Stimulated activated CD4-positive, alpha-beta T cell treated with anti-CD3 and anti-CD28 coated beads, Interleukin-4, amount 100 ng/mL, for 48 hours (primary cell): Measurements from ENCODE around the gene TBC1D1.
A peak's percentile ranks its signal among the peaks of the same experiment; 100 is the strongest.

Experiments
- DNase-seq, 2 donors: peaks; one replicate each; pipeline ENCODE4 v3.0.0-alpha.2; 2020; ENCODE audit warnings: low read depth in 2 of 2

The TBC1D1 gene, protein sequence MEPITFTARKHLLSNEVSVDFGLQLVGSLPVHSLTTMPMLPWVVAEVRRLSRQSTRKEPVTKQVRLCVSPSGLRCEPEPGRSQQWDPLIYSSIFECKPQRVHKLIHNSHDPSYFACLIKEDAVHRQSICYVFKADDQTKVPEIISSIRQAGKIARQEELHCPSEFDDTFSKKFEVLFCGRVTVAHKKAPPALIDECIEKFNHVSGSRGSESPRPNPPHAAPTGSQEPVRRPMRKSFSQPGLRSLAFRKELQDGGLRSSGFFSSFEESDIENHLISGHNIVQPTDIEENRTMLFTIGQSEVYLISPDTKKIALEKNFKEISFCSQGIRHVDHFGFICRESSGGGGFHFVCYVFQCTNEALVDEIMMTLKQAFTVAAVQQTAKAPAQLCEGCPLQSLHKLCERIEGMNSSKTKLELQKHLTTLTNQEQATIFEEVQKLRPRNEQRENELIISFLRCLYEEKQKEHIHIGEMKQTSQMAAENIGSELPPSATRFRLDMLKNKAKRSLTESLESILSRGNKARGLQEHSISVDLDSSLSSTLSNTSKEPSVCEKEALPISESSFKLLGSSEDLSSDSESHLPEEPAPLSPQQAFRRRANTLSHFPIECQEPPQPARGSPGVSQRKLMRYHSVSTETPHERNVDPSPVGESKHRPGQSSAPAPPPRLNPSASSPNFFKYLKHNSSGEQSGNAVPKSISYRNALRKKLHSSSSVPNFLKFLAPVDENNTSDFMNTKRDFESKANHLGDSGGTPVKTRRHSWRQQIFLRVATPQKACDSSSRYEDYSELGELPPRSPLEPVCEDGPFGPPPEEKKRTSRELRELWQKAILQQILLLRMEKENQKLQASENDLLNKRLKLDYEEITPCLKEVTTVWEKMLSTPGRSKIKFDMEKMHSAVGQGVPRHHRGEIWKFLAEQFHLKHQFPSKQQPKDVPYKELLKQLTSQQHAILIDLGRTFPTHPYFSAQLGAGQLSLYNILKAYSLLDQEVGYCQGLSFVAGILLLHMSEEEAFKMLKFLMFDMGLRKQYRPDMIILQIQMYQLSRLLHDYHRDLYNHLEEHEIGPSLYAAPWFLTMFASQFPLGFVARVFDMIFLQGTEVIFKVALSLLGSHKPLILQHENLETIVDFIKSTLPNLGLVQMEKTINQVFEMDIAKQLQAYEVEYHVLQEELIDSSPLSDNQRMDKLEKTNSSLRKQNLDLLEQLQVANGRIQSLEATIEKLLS (N-terminal part only)

DNA sequence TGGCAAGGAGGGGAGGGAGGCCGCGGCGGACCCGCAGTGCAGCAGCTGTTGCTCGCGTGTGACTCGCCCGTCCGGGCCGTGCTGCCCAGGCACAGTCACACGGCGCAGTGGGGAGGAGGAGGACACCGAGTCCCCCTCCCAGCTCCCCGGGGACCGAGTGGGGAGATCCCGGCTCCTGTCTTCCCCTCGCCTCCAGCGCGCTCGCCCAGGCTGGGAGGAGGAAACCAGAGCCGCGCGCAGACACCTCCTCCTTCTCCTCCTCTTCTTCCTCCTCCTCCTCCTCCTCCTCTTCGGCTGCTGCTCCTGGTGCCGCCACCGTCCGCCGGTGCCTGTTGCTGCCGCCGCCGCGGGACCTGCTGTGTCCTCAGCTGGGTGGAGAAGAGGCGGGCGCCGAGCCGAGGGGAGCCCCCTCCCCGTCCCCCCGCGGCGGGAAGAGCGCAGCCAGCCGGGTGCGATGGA, at the start of gene TBC1D1:
TSS of gene TBC1D1 (plus strand) at position 284 of the 459 bp plus-strand sequence. CDS start 11,012 bp downstream, outside the sequence.
- DNase-seq: peak; percentile 28 to 44

DNA sequence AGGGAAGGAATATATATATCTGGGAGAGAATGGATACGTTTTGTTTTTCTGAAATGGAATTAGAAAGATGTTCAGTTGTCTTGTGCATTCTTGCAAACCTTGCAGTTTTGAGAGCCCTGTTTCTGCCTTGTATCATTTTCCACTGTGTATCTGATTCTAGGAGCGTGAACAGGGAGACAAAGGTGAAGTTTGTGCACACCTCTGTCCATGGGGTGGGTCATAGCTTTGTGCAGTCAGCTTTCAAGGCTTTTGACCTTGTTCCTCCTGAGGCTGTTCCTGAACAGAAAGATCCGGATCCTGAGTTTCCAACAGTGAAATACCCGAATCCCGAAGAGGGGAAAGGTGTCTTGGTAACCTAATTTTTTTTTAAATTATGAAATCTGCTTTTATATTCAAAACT, 46.7 kb upstream of the TBC1D1 start:
- no peak for DNase-seq

DNA sequence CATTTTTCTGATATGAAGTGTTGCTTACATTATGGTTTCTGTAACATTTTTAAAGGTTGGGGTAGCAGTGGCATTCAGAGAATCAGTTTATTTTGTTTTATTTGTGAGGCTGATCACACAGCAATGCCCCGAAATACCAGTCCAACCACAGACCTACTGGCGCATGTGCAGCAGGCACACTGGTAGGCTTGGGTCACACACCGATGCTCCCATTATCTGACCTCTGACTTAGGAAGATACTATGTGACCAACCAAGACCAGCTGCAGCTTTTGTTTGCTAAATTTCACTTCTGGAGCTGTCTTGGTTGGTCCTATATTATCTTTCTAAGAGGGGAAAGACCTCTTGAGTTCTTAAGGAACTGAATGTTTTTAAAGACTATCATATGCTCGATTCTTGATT, 45.7 kb upstream of the TBC1D1 start:
- DNase-seq: no peak

DNA sequence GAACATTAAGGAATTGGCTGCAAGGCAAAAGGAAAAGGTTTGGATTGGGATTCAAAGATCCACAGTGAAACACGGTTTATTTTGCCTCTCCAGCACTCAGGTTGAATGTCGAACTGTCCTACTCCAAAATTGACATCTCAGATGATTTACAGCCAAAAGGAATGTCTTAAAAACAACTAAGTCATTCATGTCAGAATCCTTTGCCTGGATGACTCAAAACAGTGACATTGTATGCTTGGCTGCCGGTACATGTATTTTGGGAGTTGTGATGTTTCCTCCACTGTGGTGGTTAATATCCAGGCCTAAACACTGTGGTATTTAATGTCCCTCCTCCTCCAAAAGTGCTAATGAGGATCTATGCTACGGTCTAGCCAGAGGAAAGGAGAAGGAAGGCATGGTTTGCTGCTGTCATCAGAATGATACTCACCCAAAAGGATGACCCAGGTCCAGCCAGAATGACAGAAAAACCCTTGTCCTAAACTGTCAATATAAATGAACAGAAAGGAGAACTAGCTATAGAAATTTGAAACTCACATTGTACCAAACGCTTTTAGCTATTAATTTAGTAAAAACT, 43.5 kb upstream of the TBC1D1 start:
- DNase-seq: no peak

DNA sequence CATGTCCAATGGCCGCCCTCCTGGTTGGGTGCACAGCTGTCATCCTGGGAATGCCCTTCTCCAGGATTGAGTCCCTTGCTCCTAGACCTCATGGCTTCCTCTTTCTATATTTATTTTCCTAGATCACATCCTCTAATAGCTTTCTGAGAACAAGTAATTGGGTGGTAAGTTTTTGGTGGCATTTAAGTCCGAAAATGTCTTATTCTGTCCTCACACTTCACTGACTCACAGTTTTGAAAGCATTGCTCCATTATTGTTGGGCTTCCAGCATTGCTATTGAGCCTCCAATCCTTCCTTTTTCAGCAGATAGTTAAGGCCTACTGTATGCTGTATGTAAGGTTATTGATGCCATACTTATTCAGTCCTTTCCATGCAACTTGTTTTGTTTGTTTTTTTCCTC, 38.5 kb upstream of the TBC1D1 start:
- no peak for DNase-seq

DNA sequence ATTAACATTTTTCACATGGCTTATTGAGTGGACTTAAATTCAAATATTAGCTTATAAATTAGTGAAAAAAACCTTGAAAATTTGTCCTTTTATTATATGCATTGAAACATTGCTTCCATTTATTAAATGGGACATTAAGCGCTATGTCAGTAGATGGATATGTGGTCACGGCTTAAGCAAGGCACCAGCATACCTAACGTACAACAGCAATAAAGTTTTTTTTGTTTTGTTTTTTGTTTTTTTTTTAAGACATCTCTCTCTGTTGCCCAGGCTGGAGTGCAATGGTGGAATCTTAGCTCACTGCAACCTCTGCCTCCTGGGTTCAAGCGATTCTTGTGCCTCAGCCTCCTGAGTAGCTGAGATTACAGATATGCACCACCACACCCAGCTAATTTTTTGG, 32.8 kb upstream of the TBC1D1 start:
- DNase-seq: no peak

DNA sequence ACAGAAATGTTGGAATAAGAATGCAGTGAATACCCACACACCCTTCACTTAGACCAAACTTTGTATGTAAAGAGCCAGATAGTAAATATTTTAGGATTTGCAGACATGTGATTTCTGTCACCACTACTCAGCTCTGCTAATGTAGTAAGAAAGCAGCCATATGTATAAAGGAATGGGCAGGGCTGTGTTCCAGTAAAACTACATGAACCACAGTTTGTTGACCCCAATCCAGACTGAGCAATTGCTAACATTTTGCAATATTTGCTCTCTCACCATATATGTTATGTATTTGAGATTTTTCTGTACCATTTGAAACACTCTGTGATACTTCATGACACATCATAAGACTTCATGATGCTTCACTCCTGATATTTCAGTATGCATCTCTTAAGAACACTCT, 32.0 kb upstream of the TBC1D1 start:
- DNase-seq: no peak

DNA sequence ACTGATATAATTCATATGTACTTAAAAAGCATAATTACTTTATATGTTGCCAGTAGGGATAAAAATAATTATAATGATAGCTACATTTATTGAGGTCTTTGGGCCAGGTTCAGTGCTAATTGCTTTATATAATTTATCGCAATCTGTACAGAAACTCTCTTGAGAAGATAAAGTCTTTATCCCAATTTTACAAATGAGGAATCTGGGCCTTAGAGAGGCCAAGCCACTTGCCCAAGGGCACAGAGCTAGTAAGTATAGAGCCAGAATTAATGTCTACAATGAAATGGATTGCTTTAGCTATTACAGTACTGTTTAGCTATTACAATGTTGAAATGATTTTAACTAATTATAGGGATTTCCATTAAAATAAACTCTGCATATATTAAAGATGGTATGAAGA, 30.6 kb upstream of the TBC1D1 start:
- DNase-seq: no peak

DNA sequence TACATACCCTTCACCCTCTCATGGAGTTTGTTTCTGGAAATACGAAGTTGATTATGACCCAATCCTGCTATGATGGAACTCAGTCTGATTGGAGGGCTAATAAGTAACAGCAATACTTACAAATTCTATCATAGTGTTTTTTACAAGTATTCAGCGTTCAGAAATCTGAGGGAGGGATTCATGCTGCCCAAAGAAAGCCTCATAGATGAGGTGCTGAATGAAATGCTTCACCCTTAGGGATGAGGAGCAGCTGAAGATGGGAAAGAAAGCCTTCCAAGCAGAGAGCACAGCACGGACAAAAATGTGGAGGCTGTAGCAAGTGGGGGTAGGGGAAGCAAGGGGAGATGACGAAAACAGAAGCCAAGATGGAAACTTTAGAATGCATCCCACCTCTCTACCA, 27.9 kb upstream of the TBC1D1 start:
- DNase-seq: no peak

DNA sequence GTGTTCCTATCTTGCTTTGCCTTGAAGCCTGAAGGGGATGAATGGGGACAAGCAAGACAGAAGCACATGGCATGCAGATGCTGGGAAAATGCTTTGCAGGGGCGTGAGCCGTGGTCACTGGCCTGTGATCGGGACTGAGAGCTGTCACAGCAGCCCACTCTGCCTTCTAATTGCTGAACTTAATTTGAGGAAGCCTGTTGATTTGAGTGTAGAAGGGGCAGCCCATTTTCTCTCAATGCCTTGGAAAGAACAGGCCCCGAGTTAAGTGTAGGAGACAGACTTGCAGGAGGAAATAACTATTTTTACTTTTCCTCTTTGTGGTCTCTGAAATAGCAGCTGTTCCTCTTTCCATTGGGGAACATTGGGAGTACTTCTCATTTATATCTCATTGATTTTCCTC, 26.1 kb upstream of the TBC1D1 start:
- DNase-seq: no peak

DNA sequence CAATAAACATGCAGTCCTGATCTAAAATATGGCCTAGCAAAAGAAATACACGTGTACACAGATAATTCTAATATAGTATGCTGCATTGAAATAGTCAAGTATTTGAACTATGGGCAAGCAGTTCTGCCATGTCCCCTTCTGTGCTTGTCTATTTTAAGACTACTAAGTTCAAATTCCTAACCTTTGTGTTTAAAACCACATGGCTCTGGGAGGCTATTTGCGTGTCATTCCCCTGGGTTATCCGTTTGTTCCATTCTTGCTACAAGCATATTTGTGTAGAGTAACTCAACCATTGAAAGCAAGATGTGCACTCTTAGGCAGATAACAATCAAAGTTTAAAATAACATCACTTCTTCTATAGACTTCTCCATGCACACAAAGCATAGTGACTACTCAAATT, 25.4 kb upstream of the TBC1D1 start:
- no peak for DNase-seq

DNA sequence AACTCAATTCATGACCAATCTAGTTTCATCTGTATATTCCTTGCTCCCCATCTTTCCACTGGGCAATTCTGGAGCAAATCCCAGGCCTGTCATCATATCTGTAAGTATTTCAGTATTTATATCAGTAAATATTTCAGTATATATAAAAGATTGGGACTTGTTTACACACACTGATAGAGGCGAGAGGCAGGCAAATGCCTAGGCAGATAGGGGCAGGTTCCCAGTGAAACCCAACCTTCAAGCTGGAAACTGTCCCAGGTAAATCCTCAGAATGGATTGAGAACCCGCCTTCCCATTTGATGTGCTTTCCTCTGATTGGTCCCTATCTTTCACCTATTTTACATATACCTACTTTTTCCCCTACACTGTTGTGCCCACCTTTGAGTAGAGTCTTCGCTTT, 23.8 kb upstream of the TBC1D1 start:
- no peak for DNase-seq

DNA sequence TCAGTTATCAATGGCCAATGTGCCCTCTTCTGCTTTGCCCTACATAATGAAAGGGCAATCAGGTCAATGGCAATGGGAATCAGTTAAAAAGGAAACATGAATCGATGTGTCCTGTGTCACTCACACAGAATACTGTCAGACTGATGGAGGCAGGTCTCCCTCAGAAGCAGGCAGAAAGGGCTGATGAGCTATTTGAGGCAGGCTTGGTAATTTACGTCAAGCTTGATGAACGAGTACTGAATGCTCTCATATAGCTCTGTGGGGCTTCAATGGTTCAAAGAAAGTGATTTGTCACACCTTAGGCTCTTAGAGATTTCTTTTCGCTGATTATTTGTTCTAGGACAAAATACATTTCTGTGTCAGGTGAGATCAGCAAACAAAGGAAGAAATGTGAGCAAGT, 22.6 kb upstream of the TBC1D1 start:
- DNase-seq: no peak

DNA sequence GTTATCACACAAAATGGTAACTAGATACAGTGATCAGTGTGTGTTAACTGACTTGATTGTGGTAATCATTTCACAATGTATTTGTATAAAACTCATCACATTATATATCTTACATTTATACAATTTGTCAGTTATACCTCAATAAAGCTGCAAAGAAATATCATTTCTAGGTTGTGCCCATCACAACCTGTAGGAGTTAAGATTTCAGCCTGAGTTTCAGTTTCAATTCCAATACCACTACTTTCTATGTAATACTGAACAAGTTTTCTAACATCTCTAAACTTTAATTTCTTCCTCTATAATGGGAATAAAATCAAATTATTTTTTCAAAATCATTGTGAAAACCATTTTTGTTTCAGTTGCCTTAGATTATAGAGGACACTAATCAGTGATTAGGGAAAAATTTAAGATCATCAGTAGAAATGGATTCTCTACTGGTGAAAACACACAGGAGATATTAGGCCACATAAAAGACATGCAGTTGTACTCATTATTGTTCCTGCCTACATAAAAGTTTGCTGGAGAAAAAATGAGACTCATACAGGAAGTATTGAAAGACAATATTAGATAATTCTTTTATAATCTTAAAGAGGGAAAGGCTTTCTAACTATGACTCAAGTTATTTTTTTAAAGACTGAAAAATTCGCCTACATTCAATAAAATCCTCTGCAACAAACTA, 18.4 kb upstream of the TBC1D1 start:
- no peak for DNase-seq

DNA sequence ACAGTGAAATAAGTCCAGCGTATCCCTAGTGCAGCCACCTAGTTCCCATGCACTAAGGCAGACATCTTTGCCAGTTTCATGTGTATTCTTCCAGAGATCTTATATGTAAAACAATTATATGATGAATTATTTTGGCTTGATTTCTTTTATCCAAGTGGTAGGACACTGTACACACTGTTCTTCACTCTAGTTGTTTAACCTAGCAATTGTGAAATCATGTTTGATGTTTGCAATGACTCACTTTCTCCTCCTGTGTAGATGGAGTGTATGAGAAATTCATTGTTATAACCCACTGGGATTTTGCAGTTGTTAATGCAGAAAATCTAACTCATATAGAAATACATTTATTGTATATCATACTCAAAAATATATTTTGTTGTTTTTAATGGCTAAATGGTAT, 17.5 kb upstream of the TBC1D1 start:
- no peak for DNase-seq

DNA sequence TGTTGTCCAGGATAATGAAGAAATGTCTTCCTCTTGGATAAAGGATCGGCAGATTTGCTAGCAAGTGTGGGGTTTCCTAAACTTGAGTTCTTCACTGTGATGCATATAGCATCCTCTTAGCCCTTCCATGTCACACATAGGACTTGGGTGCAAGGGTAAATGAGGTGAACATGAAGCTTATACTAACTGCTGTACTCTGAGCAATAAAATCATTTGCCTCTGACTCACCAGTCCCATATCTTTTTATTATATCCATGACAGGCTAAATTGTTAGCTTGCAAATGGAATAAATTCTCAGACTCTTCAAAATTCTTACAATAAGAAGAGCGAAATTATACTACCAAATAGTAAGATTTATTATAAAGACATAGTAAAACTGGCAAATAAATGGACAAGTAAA, 14.7 kb upstream of the TBC1D1 start:
- DNase-seq: no peak

DNA sequence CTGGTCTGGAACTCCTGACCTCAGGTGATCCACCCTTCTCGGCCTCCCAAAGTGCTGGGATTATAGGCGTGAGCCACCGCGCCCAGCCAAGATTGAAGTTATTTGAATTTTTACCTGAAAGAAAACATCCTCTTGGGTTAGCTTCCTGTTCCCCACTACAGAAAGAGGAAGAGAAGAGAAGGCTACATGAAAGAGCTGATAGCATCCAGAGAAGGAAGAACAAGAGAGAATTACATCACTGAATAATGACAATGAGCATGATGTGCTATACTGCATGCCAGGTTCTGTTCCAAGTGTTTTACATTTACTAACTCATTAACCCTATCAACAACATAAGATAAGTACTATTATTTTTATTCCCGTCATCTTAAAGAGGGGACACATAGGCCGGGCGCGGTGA, 11.5 kb upstream of the TBC1D1 start:
- no peak for DNase-seq

DNA sequence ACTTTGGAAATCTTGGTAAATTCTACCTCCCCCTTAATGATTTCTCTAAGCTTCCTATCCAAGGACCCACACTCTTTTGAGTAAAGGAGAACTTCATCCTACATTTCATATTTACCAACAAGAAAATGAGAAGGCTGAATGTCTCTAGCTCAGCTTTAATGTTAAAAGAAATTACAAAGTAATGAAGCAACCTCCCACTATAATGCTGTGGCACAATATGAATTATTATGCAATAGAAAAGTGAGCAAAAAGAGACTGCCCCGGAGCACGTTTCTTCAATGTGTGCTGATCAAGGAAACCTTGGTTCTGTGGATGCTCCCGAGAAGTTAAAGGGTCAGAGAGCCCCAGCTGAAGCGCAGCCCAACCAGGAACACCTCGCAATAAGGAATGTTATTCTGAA, 9.1 kb upstream of the TBC1D1 start:
- no peak for DNase-seq

DNA sequence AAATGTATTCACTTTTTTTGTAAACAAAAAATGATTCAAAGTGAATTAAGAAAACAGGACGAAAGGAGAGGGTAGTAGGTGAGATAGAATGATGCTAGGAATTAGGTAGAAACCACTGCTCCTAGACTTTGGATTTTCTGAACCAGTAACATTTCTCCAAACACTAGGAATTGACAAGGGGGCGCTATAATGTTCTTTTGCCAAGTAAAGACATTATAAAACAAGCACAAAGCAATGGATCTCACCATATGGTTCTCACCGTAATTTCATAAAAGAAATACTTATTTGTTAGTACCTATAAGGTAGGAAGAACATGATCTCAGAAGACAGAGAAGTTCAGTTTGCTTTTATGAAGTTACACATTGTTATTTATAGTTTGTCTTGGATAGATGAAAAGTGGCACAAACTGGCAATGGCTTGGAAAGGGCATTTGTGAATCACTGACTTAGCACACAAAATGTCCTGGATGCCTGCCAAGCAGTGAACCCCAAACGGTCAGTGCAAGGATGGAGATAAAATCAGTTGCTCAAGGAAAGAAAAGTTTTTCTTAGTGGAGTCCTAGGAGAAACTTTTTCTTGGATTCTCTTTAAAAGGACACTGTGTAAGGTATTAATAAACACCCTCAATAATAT, 8.1 kb upstream of the TBC1D1 start:
- DNase-seq: no peak

DNA sequence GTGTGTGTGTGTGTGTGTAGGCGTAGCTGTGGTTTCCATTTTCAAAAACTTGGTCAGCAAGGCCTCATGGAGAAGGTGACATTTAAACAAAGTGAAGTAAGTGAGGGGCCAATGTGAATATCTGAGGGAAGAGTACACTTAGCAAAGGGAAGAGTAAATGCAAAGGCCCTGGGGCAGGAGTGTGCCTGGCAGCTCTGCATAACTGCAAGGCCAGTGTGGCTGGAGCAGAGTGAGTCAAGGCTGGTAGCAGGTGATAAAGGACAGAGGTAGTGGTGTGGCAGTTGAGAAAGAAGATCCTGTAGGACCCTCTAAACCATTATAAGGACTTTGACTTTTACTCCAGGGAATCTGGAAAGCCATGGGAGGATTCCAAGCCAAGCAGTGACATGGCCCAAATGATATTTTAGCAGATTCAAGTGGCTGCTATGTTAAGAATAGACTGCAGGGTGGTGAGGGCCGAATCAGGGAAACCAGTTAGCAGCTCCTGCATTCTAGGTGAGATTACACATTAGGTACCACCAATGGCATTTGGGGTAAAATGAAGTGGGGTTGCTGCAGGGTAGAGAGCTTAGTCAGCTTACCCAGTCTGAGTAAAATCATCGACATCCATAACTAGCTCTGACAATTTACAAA, 5.9 kb upstream of the TBC1D1 start:
- DNase-seq: no peak
